WTC11 (cell line): Measurements from ENCODE around the gene PRPH. TPM values are rescaled to one million over a fixed set of nuclear protein-coding genes. Genes with fewer than 3 reads are reported as not detected.

Experiments used
- ATAC-seq: fragments of 200-7000 bp; cut with Tn5 transposase; 2 replicates; pipeline ENCODE4 v1.10.0; 2021; ENCODE audit warnings: mild to moderate bottlenecking, moderate library complexity
- CTCF ChIA-PET: fragments of 300-600 bp; sonication (Branson Sonifier 250); formaldehyde crosslinking; loops from one replicate; lab custom pipeline; 2021; ENCODE audit warnings: antibody characterized with exemption; lab: Charles Lee
- POLR2A ChIA-PET: fragments of 350-600 bp; sonication (Branson Sonifier 250); formaldehyde crosslinking; loops from one replicate; lab custom pipeline; 2021; ENCODE audit warnings: antibody characterized with exemption; lab: Charles Lee
- DNase-seq: peaks from one replicate; pipeline ENCODE4 v3.0.0; 2021; ENCODE audit warnings: low spot score
- H3K27ac Mint-ChIP-seq: 2 replicates; pipeline ENCODE4 v1.8.0; 2021; ENCODE audit warnings: mixed read lengths
- H3K27me3 Mint-ChIP-seq: 2 replicates; pipeline ENCODE4 v1.8.0; 2021; ENCODE audit warnings: low read depth, mild to moderate bottlenecking, moderate library complexity, mixed read lengths
- H3K36me3 Mint-ChIP-seq: 2 replicates; pipeline ENCODE4 v1.8.0; 2021; ENCODE audit warnings: mixed read lengths
- H3K4me1 Mint-ChIP-seq: 2 replicates; pipeline ENCODE4 v1.8.0; 2022; ENCODE audit warnings: mixed read lengths
- H3K4me3 Mint-ChIP-seq: 2 replicates; pipeline ENCODE4 v1.8.0; 2021; ENCODE audit warnings: mild to moderate bottlenecking, moderate library complexity, mixed read lengths
- H3K9me3 Mint-ChIP-seq: 2 replicates; pipeline ENCODE4 v1.8.0; 2021; ENCODE audit warnings: mixed read lengths
- ATF1 ChIP-seq: sonication (generic); formaldehyde crosslinking; IDR thresholded peaks from 2 replicates; pipeline ENCODE4 v1.8.1; 2023; ENCODE audit warnings: mild to moderate bottlenecking, moderate library complexity, missing genetic modification reagents
- FOXK1 ChIP-seq: sonication (generic); formaldehyde crosslinking; IDR thresholded peaks from 2 replicates; pipeline ENCODE4 v1.8.0; 2022; ENCODE audit warnings: mild to moderate bottlenecking, moderate library complexity, missing genetic modification reagents
- FOXP1 ChIP-seq: sonication (generic); formaldehyde crosslinking; IDR thresholded peaks from 2 replicates; pipeline ENCODE4 v1.8.0; 2022; ENCODE audit warnings: missing genetic modification reagents, mild to moderate bottlenecking, moderate library complexity, borderline replicate concordance
- GABPB1 ChIP-seq: sonication (generic); formaldehyde crosslinking; IDR thresholded peaks from 2 replicates; pipeline ENCODE4 v1.8.1; 2023; ENCODE audit warnings: mild to moderate bottlenecking, missing genetic modification reagents
- GTF2I ChIP-seq: fragments of 250-450 bp; sonication (Bioruptor Pico); conservative IDR thresholded peaks from 2 replicates; pipeline ENCODE4 v1.4.0; 2021; ENCODE audit warnings: mild to moderate bottlenecking
- HMGXB4 ChIP-seq: sonication (generic); formaldehyde crosslinking; IDR thresholded peaks from 2 replicates; pipeline ENCODE4 v1.8.1; 2023; ENCODE audit warnings: mild to moderate bottlenecking, moderate library complexity, missing genetic modification reagents
- MYBL2 ChIP-seq: sonication (generic); formaldehyde crosslinking; IDR thresholded peaks from 2 replicates; pipeline ENCODE4 v1.8.1; 2023; ENCODE audit warnings: mild to moderate bottlenecking, moderate library complexity, missing genetic modification reagents
- NFATC4 ChIP-seq: fragments of 250-450 bp; sonication (Bioruptor Pico); IDR thresholded peaks from 2 replicates; pipeline ENCODE4 v1.9.0; 2021; ENCODE audit warnings: mild to moderate bottlenecking
- NFYB ChIP-seq: sonication (generic); formaldehyde crosslinking; conservative IDR thresholded peaks from 2 replicates; pipeline ENCODE4 v1.8.0; 2022; ENCODE audit warnings: low read depth, missing genetic modification reagents
- NR3C1 ChIP-seq: sonication (generic); formaldehyde crosslinking; conservative IDR thresholded peaks from 2 replicates; pipeline ENCODE4 v1.8.1; 2023; ENCODE audit warnings: low read depth, mild to moderate bottlenecking, missing genetic modification reagents
- PRDM15 ChIP-seq: sonication (generic); formaldehyde crosslinking; IDR thresholded peaks from 2 replicates; pipeline ENCODE4 v1.8.0; 2022; ENCODE audit warnings: missing genetic modification reagents
- SP1 ChIP-seq: sonication (generic); formaldehyde crosslinking; conservative IDR thresholded peaks from 2 replicates; pipeline ENCODE4 v1.8.1; 2022; ENCODE audit warnings: missing genetic modification reagents
- TCF7 ChIP-seq: sonication (generic); formaldehyde crosslinking; IDR thresholded peaks from 2 replicates; pipeline ENCODE4 v1.8.0; 2022; ENCODE audit warnings: mild to moderate bottlenecking, low read depth, missing genetic modification reagents, moderate library complexity
- TEAD4 ChIP-seq: sonication (generic); formaldehyde crosslinking; IDR thresholded peaks from 2 replicates; pipeline ENCODE4 v1.8.0; 2022; ENCODE audit warnings: mild to moderate bottlenecking, missing genetic modification reagents
- ZBTB43 ChIP-seq: sonication (generic); formaldehyde crosslinking; IDR thresholded peaks from 2 replicates; pipeline ENCODE4 v1.8.1; 2023; ENCODE audit warnings: mild to moderate bottlenecking, missing genetic modification reagents
- ZNF121 ChIP-seq: sonication (generic); formaldehyde crosslinking; IDR thresholded peaks from 2 replicates; pipeline ENCODE4 v1.8.0; 2023; ENCODE audit warnings: missing genetic modification reagents
- ZNF232 ChIP-seq: sonication (generic); formaldehyde crosslinking; IDR thresholded peaks from 2 replicates; pipeline ENCODE4 v1.8.0; 2022; ENCODE audit warnings: mild to moderate bottlenecking, missing genetic modification reagents
- ZNF263 ChIP-seq: sonication (generic); formaldehyde crosslinking; IDR thresholded peaks from 2 replicates; pipeline ENCODE4 v1.8.1; 2022; ENCODE audit warnings: low read depth, mild to moderate bottlenecking, moderate library complexity, missing genetic modification reagents
- ZNF317 ChIP-seq: sonication (generic); formaldehyde crosslinking; IDR thresholded peaks from 2 replicates; pipeline ENCODE4 v1.8.1; 2023; ENCODE audit warnings: low read depth, mild to moderate bottlenecking, moderate library complexity, missing genetic modification reagents, borderline replicate concordance
- ZNF423 ChIP-seq: fragments of 250-450 bp; sonication (Bioruptor Pico); IDR thresholded peaks from 2 replicates; pipeline ENCODE4 v2.1.2; 2022; ENCODE audit warnings: mild to moderate bottlenecking, moderate library complexity
- total RNA-seq: library from RNA; stranded (reverse); gene quantifications from 3 replicates; pipeline ENCODE4 v1.2.3, GENCODE V29; 2021
- TF ChIP-seq, protein P1 (sequence below): sonication (generic); formaldehyde crosslinking; IDR thresholded peaks from 2 replicates; pipeline ENCODE4 v1.8.1; 2022; ENCODE audit warnings: low read depth, mild to moderate bottlenecking, moderate library complexity, missing genetic modification reagents, borderline replicate concordance
- TF ChIP-seq, protein P2 (sequence below): fragments of 250-450 bp; sonication (Bioruptor Pico); IDR thresholded peaks from 2 replicates; pipeline ENCODE4 v1.9.0; 2021; ENCODE audit warnings: mild to moderate bottlenecking
- TF ChIP-seq, protein P3 (sequence below): sonication (generic); formaldehyde crosslinking; IDR thresholded peaks from 2 replicates; pipeline ENCODE4 v1.8.1; 2023; ENCODE audit warnings: mild to moderate bottlenecking, missing genetic modification reagents, moderate library complexity

Gene PRPH
- total RNA-seq, 1 experiment from 2014 or later: 2.4 TPM

DNA sequence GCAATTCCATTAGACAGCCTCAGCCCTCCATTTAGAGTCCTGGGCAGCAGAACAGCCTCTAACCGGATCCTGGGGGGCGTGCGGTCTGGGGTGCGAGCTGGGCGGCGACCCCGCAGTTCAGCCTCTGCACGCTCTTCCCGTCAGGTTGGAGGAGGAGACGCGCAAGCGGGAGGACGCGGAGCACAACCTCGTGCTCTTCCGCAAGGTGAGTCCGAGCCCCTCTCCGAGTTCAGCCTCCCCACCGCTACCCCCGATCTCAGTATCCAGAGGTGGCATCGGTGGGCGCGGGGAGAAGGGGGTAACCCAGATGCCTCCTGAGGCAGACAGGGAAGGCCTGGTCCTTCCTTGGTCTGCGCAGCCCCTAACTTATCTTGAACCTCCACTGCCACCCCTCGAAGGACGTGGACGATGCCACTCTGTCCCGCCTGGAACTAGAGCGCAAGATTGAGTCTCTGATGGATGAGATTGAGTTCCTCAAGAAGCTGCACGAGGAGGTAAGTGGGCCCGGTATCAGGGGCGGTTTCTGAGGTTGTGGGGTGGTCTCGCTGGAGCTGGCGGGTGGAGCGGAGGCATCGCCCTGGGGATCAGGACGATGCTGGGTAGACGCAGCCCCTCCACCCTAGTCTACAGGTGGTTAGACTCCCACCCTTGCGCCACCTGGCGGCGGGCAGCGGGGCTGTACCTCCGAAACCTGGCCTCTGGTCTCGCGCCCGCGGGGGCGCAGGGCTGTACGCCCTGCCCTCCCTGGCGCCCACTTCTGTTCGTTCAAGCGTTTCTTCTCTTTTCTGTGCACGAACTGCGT, 1.3 kb downstream of the PRPH start (continued):
- no peak for TF ChIP-seq ZNF423
- no peak for TF ChIP-seq PRDM15 (CRISPR knock-in tag)
- TF ChIP-seq ZNF317: no peak
- 0 out of 2 replicates have a peak, but pooled peaks have one; percentile 18 for TF ChIP-seq GABPB1 (CRISPR knock-in tag)
- TF ChIP-seq GTF2I (CRISPR knock-in tag): no peak

- H3K27ac Mint-ChIP-seq: no peak overlapping the region
- TF ChIP-seq TCF7 (CRISPR knock-in tag) (0 out of 2 replicates have a peak, but pooled peaks have one; percentile 53), NFYB (CRISPR knock-in tag) (0 out of 2 replicates have a peak, but pooled peaks have one; percentile 20), FOXK1 (0 out of 2 replicates have a peak, but pooled peaks have one; percentile 36), ZNF232 (CRISPR knock-in tag) (no peak), ZNF263 (CRISPR knock-in tag) (no peak), FOXP1 (CRISPR knock-in tag) (peak; percentile 55), ATF1 (CRISPR knock-in tag) (no peak), ZBTB43 (CRISPR knock-in tag) (0 out of 2 replicates have a peak, but pooled peaks have one; percentile 22), SP1 (CRISPR knock-in tag) (no peak), NFATC4 (CRISPR knock-in tag) (no peak), MYBL2 (CRISPR knock-in tag) (0 out of 2 replicates have a peak, but pooled peaks have one; percentile 26), HMGXB4 (no peak), ZNF121 (CRISPR knock-in tag) (peak; percentile 46; the same call in 1 of the 2 replicates), NR3C1 (CRISPR knock-in tag) (no peak), TEAD4 (CRISPR knock-in tag) (no peak)
- TF ChIP-seq, protein P1, sequence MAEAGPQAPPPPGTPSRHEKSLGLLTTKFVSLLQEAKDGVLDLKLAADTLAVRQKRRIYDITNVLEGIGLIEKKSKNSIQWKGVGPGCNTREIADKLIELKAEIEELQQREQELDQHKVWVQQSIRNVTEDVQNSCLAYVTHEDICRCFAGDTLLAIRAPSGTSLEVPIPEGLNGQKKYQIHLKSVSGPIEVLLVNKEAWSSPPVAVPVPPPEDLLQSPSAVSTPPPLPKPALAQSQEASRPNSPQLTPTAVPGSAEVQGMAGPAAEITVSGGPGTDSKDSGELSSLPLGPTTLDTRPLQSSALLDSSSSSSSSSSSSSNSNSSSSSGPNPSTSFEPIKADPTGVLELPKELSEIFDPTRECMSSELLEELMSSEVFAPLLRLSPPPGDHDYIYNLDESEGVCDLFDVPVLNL: 0 out of 2 replicates have a peak, but pooled peaks have one; percentile 75
- TF ChIP-seq, protein P2, sequence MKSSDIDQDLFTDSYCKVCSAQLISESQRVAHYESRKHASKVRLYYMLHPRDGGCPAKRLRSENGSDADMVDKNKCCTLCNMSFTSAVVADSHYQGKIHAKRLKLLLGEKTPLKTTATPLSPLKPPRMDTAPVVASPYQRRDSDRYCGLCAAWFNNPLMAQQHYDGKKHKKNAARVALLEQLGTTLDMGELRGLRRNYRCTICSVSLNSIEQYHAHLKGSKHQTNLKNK (CRISPR knock-in tag): no peak
- TF ChIP-seq, protein P3, sequence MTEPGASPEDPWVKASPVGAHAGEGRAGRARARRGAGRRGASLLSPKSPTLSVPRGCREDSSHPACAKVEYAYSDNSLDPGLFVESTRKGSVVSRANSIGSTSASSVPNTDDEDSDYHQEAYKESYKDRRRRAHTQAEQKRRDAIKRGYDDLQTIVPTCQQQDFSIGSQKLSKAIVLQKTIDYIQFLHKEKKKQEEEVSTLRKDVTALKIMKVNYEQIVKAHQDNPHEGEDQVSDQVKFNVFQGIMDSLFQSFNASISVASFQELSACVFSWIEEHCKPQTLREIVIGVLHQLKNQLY (CRISPR knock-in tag): no peak
- TF ChIP-seq, all 79 proteins: peak for 8
- ATAC-seq (peak; percentile 61), DNase-seq (peak; percentile 80)
- Mint-ChIP-seq H3K4me3 (peak overlapping the region; percentile 67), H3K36me3 (no peaks in the 10 kb centered on the region), H3K27me3 (peaks cover 89% of the 10 kb centered on the region), H3K4me1 (peaks cover 29% of the 10 kb centered on the region), H3K9me3 (no peaks in the 10 kb centered on the region)
- ChIA-PET POLR2A (interaction anchor here (0.7 to 1.5 kb wide), 6 partner anchors 22 to 50 kb away, joined by 3 to 4 read pairs (median 3); partner anchors contain the start of gene TROAP), CTCF (interaction anchor here (0.6 to 11.7 kb wide), 51 partner anchors 12 to 532 kb away, joined by 3 to 264 read pairs (median 4); partner anchors contain the start of genes C1QL4, DNAJC22, KCNH3 and SPATS2)
Observed at GRCh38 chr12:49296836-49297694, 2.1 kb downstream of the PRPH start.
